HepG2 (cell line): ENCODE data around the gene C19orf73. TPM values are rescaled to one million over a fixed set of nuclear protein-coding genes. Genes with fewer than 3 reads are reported as not detected.

Source experiments
- AFF4 ChIP-seq: sonication (generic); formaldehyde crosslinking; IDR thresholded peaks from 2 replicates; pipeline ENCODE4 v1.4.0; 2020; ENCODE audit warnings: missing genetic modification reagents
- ARNT2 ChIP-seq: sonication (generic); formaldehyde crosslinking; IDR thresholded peaks from 2 replicates; pipeline ENCODE4 v1.8.0; 2022; ENCODE audit warnings: mild to moderate bottlenecking, low read depth, missing genetic modification reagents, moderate library complexity
- EHMT2 ChIP-seq: fragments of 200-600 bp; sonication (generic); IDR thresholded peaks from 2 replicates; pipeline ENCODE4 v1.7.0; 2017; ENCODE audit warnings: antibody characterized with exemption, low read depth, low read length, borderline replicate concordance
- HOXA9 ChIP-seq: sonication (generic); formaldehyde crosslinking; IDR thresholded peaks from 2 replicates; pipeline ENCODE4 v1.8.1; 2022; ENCODE audit warnings: missing genetic modification reagents, mild to moderate bottlenecking, moderate library complexity, borderline replicate concordance
- IRX3 ChIP-seq: sonication (generic); formaldehyde crosslinking; IDR thresholded peaks from 2 replicates; pipeline ENCODE4 v1.8.1; 2023; ENCODE audit warnings: mild to moderate bottlenecking, low read depth, missing genetic modification reagents, borderline replicate concordance
- KDM2A ChIP-seq: sonication (generic); formaldehyde crosslinking; IDR thresholded peaks from 2 replicates; pipeline ENCODE4 v1.4.0; 2020; ENCODE audit warnings: low read depth, missing genetic modification reagents, borderline replicate concordance
- MAZ ChIP-seq, 2 experiments: sonication (generic) in 1 of 2; formaldehyde crosslinking in 1 of 2; IDR thresholded peaks; 2 replicates each; pipeline versions ENCODE4 v1.5.0 to v1.6.1; 2012 to 2020; ENCODE audit warnings: low read depth in 2 of 2, mild to moderate bottlenecking in 2 of 2, borderline replicate concordance in 1 of 2, improper control_type of control experiment in 1 of 2, low read length in 1 of 2, missing genetic modification reagents in 1 of 2, moderate library complexity in 1 of 2
- MEIS2 ChIP-seq: sonication (generic); formaldehyde crosslinking; IDR thresholded peaks from 2 replicates; pipeline ENCODE4 v1.9.0; 2021; ENCODE audit warnings: mild to moderate bottlenecking, missing genetic modification reagents
- MLX ChIP-seq: IDR thresholded peaks from 2 replicates; pipeline ENCODE4 v1.6.1; 2016
- MTA1 ChIP-seq: sonication (generic); formaldehyde crosslinking; IDR thresholded peaks from 2 replicates; pipeline ENCODE4 v1.4.0; 2020; ENCODE audit warnings: missing genetic modification reagents, mild to moderate bottlenecking, borderline replicate concordance
- PRMT3 ChIP-seq: sonication (generic); formaldehyde crosslinking; IDR thresholded peaks from 2 replicates; pipeline ENCODE4 v1.8.1; 2022; ENCODE audit warnings: low read depth, mild to moderate bottlenecking, moderate library complexity, missing genetic modification reagents, borderline replicate concordance
- RBAK ChIP-seq: sonication (generic); formaldehyde crosslinking; IDR thresholded peaks from 2 replicates; pipeline ENCODE4 v1.5.1; 2020; ENCODE audit warnings: mild to moderate bottlenecking, missing genetic modification reagents
- SATB2 ChIP-seq: sonication (generic); formaldehyde crosslinking; IDR thresholded peaks from 2 replicates; pipeline ENCODE4 v1.5.0; 2020; ENCODE audit warnings: missing genetic modification reagents
- SP2 ChIP-seq: sonication (generic); formaldehyde crosslinking; IDR thresholded peaks from 2 replicates; pipeline ENCODE4 v1.5.1; 2020; ENCODE audit warnings: mild to moderate bottlenecking, missing genetic modification reagents
- SYNCRIP ChIP-seq: fragments of 200-400 bp; formaldehyde crosslinking; IDR thresholded peaks from 2 replicates; pipeline ENCODE4 v1.6.1; 2018; ENCODE audit warnings: mild to moderate bottlenecking, low read depth, low read length; ENCODE audit not compliant: insufficient read depth
- XBP1 ChIP-seq: sonication (generic); formaldehyde crosslinking; IDR thresholded peaks from 2 replicates; pipeline ENCODE4 v1.5.0; 2020; ENCODE audit warnings: missing genetic modification reagents
- ZBTB44 ChIP-seq: sonication (generic); formaldehyde crosslinking; IDR thresholded peaks from 2 replicates; pipeline ENCODE4 v1.4.0; 2020; ENCODE audit warnings: missing genetic modification reagents
- ZNF274 ChIP-seq: sonication (generic); formaldehyde crosslinking; IDR thresholded peaks from 2 replicates; pipeline ENCODE4 v1.5.1; 2020; ENCODE audit warnings: mild to moderate bottlenecking, missing genetic modification reagents
- ZNF496 ChIP-seq: sonication (generic); formaldehyde crosslinking; IDR thresholded peaks from 2 replicates; pipeline ENCODE4 v1.8.1; 2023; ENCODE audit warnings: mild to moderate bottlenecking, moderate library complexity, missing genetic modification reagents; ENCODE audit not compliant: insufficient replicate concordance
- ZNF570 ChIP-seq: sonication (generic); formaldehyde crosslinking; IDR thresholded peaks from 2 replicates; pipeline ENCODE4 v1.4.0; 2020; ENCODE audit warnings: mild to moderate bottlenecking, missing genetic modification reagents, borderline replicate concordance
- ZNF615 ChIP-seq: sonication (generic); formaldehyde crosslinking; IDR thresholded peaks from 2 replicates; pipeline ENCODE4 v1.5.0; 2020; ENCODE audit warnings: mild to moderate bottlenecking, missing genetic modification reagents, borderline replicate concordance
- ZNF75D ChIP-seq: sonication (generic); formaldehyde crosslinking; IDR thresholded peaks from 2 replicates; pipeline ENCODE4 v1.8.1; 2023; ENCODE audit warnings: missing genetic modification reagents, mild to moderate bottlenecking, borderline replicate concordance
- polyA plus RNA-seq, 8 experiments: library from polyadenylated mRNA; depleted of rRNA in 3 of 8; stranded (reverse) in 7 of 8; unstranded in 1 of 8; fragments of >200 nt; fragmentation: Illumina TruSeq in 4 of 8; extraction: Trizol in 4 of 8; gene quantifications; 2 replicates each; pipeline versions ENCODE4 v1.2.1 to v1.2.3, GENCODE V29; 2011 to 2016; ENCODE audit warnings: low read depth in 4 of 8, missing spikeins in 1 of 8, mixed read lengths in 1 of 8; ENCODE audit not compliant: insufficient read depth in 1 of 8
- total RNA-seq, 5 experiments: library from RNA; depleted of rRNA; stranded (reverse); fragments of >200 nt; fragmentation: Illumina TruSeq; extraction: Trizol; gene quantifications; 2 replicates each; pipeline ENCODE4 v1.2.3, GENCODE V29; 2016; ENCODE audit warnings: low read depth in 1 of 5

Gene C19orf73
- total and polyA plus RNA-seq, 2 of the 13 experiments (the other 11 are each of a cell fraction or from before 2014, with no cell fraction given): 1.4 to 1.5 TPM

GRCh38 chr19:49113762-49114629 is 4.9 kb downstream of the C19orf73 start, which contains the start of gene LIN7B (continued):
- TF ChIP-seq ZBTB44 (CRISPR knock-in tag) (no peak), IRX3 (CRISPR knock-in tag) (0 out of 2 replicates have a peak, but pooled peaks have one; percentile 54), ZNF496 (CRISPR knock-in tag) (no peak), ZNF615 (CRISPR knock-in tag) (no peak), SATB2 (CRISPR knock-in tag) (no peak), HOXA9 (CRISPR knock-in tag) (no peak), RBAK (CRISPR knock-in tag) (no peak), SP2 (CRISPR knock-in tag) (no peak; the same call in 1 of the 2 replicates), EHMT2 (no peak), MAZ (IDR thresholded peaks at IDR 0.05; ENCODE audit: borderline replicate concordance, low read depth, low read length) (0 out of 2 replicates have a peak, but pooled peaks have one; percentile 40), MAZ (CRISPR knock-in tag; IDR thresholded peaks at IDR 0.05; ENCODE audit: low read depth) (peak; percentile 72; the same call in 1 of the 2 replicates), MTA1 (CRISPR knock-in tag) (no peak), XBP1 (CRISPR knock-in tag) (no peak), KDM2A (CRISPR knock-in tag) (peak; percentile 53), AFF4 (CRISPR knock-in tag) (no peak), ARNT2 (CRISPR knock-in tag) (no peak), SYNCRIP (no peak), MEIS2 (CRISPR knock-in tag) (peak; percentile 12; the same call in 1 of the 2 replicates), MLX (CRISPR knock-in tag) (no peak), ZNF274 (CRISPR knock-in tag) (0 out of 2 replicates have a peak, but pooled peaks have one; percentile 50), ZNF570 (CRISPR knock-in tag) (no peak), ZNF75D (CRISPR knock-in tag) (no peak), PRMT3 (CRISPR knock-in tag) (0 out of 2 replicates have a peak, but pooled peaks have one; percentile 66)
